T-helper 2 cell treated with Interferon-gamma antibody and Interleukin-4, amounts not matched to agents 100 ng/mL and 5 ng/mL, for 36 hours (primary cell): ENCODE results near the gene ANO2. TPM values are rescaled to one million over a fixed set of nuclear protein-coding genes. Genes with fewer than 3 reads are reported as not detected.

ENCODE experiments used
- intact Hi-C: fragments of 100-400 bp; cut with micrococcal nuclease; formaldehyde crosslinking; loops from one replicate; pipeline ENCODE4 v1.15.1; 2023
- total RNA-seq: library from RNA; stranded (reverse); gene quantifications from 2 replicates; pipeline ENCODE4 v1.2.3, GENCODE V29; 2022

Gene ANO2
- total RNA-seq, 1 donor from 2014 or later: not detected

DNA sequence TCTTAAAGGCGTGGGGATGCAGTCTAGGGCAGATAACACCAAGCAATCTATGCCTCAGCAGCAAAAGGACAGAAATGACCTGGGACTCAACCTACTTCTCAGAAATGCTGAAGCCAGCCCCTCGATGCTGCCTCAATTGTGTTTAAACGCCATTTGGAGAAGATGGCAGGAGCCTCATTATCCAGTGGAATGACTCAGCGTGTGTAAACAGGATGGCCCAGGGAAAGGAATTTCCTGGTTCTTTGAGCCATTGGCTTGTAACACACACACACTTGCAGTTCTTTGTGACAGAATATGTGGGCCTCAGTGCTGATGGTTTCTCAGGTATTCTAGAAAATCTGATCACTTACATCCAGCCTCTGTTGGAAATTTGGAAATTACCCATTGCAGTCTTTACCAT lies 358.9 kb downstream of the ANO2 start:
- intact Hi-C loops: no loop called here

DNA sequence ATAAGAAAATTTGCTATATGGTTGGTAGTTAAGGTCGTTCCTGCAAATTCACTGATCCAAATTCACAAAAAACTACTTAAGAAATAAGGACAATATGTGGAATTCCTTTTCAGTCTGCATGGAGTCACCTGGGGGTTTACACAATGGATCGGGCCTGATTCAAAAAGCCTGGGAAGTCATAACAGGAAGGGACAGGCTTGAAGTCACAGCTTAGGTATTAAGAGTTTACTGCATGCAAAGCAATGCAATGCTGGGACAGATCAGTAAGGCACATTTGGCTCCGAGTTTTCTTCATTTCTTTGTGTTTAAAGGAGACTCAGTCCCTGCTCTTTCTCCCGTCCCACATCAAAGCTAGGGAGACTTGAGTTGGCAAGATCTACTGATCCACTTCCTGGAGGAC lies 359.9 kb downstream of the ANO2 start:
- intact Hi-C loops: no loop called here

DNA sequence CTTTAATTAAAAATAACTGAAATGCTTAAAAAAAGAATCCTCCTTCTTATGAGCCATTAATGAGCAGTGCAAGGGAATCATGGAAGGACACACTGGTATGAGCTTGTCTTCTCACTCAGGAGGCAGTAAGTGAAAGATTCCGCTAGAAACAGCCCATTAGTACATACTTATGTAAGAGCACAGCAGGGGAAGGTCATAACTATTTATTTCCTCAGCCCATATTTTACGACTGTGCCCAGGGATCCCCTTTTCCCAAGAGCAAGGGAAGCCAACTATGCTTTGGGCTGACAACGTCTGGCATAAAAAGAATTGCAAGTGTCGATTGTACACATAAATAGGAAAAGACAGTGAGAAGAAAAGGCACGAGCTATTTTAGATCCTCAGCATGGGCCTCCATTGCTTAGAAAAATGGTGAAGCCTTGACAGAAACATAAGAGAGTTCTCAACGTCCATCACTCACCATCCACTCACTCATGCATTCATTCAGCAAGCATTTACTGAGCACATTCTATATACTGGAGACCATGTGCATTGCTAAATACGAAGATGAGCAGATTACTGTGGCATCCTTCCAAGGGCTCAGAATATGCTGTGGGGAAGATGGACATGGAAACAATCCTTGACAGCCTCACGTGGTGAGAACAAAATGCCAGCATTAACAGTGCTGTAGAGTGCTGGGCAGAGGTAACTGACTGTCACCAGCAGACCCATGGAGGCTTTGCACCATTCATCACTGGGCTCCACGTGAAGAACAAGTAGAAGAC lies 360.5 kb downstream of the ANO2 start:
- intact Hi-C loops: no loop called here

DNA sequence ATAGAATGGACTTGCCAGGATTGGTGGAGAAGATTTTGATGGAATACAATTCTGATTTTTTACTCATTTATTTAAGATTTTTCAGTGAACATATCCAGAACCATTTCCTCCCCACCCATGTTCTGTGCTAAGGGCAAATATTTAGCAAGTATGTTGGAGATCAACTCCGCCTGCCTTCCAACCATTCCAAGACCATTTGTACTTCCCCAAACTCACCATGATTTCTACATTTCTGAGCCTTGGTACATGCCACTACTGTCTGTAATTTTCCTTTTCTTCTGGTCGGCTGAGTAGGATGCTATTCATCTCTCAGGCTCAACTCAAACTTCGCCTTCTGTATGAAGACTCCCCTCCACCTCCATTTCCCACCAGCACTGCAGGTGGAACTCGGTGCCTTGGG lies 362.5 kb downstream of the ANO2 start:
- intact Hi-C loops: no loop called here

DNA sequence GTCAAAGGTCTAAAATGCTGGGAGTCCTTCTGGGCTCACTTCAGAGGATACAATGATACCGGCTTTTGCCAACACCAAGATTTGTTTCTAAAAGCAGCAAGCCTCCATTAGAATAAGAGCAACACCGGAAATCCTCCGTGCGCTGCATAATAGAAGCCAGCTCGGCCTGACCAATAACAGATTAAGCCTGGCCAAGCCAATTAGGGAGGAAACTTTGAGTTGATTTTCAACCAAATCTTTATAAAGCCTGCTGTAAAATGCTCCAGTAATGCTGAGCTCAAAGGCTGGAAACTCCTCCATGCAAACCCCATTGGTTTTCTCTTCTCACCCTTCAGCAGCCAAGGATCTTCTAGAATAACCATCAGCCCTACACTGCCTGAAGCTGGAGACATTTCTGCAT lies 363.0 kb downstream of the ANO2 start:
- intact Hi-C loops: no loop called here

DNA sequence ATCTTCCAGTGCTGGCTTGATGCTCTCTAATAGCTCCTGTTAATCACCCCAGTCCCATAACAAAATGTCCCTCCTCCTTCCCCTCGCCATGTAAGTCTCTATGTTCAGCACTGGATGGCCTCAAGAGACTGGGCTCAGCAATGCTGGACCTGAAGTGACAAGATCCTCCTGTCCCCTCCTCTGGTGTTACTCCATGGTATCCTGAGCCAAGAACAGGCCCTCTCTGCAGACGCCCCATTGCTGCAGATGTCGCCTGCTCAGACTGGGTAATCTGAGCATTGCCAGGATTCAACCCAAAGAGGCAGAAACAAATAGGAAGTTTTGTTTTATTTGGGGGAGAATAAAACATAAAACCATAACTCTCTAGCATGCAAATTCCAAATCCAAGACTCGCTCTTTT lies 363.4 kb downstream of the ANO2 start:
- intact Hi-C loops: no loop called here

DNA sequence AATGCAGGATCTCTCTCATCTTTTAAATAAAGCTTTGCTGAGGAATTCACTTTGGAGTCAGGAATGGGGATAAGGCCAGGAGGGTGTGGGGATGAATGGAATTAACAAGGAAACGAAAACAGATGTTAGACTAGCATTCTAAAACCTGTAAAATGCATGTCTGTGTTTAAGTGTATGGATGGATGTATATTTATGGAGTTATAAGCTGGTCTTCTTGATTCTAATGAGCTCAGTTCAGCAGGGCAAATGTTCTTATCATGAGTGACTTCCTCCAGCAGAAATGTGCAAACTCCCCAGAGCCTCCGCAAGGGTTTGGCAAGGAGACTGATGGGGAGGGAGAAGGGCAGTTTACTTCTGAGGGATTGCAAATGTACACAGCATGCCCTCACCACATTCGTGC lies 364.0 kb downstream of the ANO2 start:
- intact Hi-C loops: no loop called here

DNA sequence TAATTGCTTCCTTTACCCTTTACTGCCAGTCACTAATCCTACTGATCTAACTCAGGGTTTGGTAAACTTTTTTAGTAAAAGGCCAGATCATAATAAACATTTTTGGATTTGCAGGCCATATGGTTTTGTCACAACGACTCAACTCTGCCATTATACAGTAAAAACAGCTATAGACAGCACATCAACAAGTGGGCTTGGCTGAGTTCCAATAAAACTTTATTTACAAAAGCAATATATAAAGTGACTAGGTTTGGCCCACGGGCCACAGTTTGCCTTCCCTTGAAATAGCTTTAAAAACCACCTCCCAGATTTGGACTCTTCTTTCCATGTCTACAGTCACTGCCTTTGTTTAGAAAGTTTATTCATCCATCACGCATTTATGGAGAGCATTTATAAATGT lies 366.3 kb downstream of the ANO2 start:
- intact Hi-C loops: no loop called here

DNA sequence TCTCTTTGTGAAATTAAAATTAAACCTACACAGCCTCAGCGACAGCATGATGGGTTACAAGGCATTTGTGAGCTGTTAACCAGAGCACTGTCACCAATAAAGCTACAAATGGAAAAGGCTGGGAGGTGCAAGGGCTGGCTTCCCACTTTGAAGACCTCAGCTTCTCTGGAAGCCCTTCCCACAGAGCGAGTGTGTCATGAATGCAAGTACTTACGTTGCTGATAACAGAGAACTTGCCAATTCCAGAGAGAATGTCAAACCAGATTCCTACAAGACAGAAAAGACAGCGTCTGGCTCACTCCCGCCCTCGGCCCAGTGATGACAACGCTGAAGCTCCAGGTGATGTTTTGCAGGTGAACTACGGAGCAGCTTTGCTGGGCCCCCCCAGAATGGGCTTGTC lies 367.3 kb downstream of the ANO2 start:
- intact Hi-C loops: no loop called here

DNA sequence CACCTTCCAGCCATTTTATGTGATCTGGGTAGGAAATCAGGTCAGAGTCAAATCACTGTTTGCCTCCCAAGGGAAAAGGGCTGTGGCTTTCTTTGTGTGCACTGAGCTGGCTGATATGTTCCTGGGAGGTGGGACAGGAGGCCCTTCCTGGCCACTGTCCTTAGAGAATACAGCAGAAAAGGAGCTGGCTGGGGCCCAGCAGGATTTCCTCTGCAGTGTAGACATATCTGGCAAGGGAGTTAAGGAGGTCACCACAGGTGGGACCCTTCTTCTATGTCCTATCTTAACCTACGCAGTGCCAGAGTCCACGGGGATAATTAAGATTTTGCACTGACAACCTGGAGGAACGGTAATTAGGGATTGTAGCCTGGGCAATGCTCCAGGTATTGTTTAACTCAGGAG lies 367.8 kb downstream of the ANO2 start:
- intact Hi-C loops: no loop called here

DNA sequence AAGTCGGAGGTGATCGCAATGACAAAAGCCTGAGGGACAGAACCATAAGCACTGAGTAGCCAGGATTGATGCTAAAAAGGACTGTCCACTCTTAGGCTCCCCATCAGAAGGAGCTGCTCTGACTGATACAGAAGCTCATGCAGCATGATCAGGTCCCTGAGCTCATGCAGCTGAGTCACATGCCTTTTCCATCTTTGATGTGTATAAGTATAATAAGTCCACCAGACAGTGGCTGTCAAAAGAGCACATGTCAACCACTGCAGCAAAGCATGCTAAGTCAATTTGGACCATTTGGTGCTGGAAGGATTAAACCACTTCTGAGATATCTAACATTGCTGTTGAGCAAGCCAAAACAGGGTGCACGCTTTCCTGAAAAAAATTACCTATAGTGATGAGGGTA lies 369.1 kb downstream of the ANO2 start:
- intact Hi-C loops: no loop called here

DNA sequence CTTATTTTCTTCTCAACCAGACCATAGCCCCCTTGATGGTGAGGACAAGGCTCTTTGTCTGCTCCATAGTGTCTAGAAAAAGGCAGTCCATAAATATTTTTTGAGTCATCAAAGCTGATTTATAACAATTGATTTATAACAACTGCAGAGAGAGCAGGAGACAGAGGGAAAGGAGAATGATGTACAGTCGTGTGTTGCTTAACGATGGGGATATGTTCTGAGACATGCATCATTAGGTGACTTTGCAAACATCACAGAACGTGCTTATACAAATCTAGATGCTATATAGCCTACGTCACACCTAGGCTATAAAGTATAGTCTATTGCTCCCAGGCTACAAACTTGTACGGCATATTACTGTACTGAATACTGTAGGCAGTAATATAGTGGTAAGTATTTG lies 369.8 kb downstream of the ANO2 start:
- intact Hi-C loops: no loop called here

DNA sequence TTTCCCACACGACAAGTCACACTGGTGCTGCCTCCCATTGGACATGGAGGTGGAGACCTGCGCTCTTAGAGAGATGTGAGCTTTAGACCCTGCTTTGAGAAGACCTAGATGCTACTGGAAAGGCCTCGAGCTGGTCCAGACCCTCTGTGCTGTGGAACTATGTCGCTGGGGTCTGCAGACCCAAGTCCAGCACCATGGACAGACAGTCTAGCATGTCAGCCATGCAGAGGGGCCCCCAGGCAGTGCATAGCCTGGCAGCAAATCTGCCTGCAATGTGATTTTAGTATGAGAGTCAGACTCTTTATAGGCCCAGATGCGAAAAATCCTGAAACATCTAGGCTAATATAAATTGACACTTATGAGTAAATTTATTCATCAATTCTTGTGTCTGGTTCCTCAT lies 371.7 kb downstream of the ANO2 start:
- intact Hi-C loops: no loop called here

DNA sequence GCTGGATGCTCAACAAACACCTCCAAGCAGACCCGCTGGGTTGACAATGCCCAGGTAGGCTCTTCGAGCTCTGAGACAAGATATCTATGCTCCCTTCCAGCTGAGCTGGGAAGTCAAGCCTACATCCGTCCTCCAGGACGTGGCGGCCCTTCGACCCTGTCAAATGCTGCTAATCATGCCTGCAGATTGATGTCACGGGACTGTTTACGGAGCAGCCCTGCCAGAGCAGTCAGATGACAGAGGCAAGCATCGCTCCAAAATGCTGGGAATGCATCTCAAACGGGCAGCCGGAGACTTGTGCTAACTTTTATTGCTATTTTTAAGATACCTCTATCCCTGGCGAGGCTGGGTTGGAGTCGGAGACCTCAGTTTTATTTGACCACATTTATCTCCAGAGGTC lies 373.9 kb downstream of the ANO2 start:
- intact Hi-C loops: no loop called here

DNA sequence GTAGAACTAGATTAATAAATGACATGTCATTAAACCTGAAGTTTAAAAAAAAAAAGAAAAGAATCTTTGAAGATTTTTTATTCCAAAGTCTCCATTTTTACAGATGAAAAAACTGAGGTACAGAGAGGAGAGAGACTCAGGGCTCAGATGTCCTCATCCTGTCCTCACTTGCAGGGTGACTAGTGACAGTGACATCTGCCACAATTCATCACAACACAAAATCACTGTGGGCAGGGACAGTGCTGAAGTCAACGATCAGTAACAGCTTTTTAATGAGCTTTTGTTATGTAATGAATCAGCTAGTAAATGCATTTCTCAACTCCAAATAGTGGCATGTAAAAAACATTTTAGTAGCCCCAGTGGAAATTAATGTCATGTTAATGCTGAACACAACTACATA lies 374.6 kb downstream of the ANO2 start:
- intact Hi-C loops: no loop called here

DNA sequence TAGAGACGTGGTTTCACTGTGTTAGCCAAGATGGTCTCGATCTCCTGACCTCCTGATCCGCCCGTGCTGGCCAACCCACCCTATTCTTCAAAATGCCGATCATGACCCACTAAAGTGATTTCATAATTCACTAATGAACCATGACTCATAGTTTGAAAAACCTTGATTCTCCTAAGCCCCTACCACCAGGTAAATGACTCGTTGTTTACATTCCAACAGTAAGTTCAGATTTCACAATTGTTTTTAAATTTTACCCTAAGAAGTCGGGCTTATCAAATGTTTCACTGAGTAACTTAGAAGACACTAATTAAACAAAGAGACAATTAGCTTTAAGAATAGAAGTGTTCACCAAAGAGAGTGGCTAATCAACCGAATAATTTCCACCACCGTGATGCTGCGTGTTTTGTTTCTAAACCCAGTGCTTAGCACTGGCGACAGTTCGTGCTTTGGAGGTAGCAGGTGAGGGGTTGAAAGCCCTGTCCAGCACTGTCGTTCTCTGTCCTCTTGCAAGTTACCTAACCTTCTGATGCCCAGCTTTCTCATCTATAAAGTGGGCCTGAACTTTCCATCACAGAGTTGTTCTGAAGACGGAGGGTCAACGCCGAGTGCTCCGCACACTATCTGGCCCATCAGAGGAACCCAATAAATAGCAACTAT lies 376.6 kb downstream of the ANO2 start:
- intact Hi-C loops: no loop called here

DNA sequence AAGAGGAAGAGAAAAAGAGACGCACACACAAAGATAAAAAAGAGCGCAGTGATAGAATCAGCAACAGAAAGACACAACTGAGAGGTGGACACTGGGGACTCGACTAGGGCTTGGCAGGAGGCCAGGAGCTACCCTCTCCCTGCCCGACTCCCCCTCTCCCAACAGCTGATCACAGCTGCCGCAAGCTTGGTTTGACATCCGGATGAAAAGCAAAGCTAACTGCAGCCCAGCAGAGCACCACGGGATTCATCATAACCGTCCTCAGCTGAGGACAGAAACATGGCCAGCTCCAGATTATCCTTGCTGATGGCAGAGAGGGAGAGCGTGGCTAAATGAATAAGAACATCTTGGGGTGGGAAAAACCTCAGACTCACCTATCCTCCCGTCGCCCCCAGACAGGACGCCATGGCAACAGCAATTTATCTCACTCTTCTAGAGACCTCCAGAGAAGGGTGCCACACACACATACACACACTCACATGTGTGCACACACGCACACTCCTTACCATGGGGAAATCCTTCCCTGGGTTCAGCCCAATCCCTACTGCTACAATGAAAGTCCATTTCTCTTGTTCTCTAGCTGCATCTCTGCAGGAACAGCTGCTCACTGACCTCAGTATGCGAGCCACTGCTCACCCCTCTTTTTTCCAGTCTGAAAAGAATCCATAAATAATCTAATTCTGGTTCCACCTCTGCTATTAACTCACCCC lies 377.9 kb downstream of the ANO2 start:
- intact Hi-C loops: no loop called here

DNA sequence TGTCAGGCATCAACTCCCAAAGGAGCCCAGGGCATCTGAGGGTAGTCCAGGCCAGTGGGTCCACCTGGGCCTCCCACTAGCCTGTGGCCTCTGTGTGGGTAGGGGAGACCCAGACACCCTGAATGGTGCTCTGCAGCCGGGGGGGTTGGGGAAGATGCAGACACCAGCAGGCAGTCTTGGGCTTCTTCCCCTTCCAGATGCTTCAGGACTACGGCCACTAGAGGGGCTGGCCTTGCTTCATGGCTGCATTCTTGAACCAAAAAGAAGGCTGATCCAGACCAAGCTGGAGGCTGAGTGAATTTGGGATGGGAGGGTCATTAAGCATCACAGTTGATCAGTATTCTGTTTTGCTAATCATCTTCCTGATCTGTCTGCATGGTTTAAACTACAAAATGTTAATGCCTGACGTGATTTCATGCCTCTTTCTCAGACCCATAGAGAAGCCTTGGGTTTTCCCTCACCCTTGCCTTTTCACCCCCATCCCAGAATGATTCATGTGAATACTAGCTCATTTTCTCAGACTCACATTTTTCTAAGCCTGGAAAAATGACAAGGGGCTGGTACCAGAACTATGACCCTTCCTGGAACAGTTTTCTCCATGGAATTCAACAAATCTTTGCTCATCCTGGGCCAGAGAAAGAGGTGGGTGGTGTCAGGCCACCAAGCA lies 379.0 kb downstream of the ANO2 start:
- intact Hi-C loops: no loop called here

DNA sequence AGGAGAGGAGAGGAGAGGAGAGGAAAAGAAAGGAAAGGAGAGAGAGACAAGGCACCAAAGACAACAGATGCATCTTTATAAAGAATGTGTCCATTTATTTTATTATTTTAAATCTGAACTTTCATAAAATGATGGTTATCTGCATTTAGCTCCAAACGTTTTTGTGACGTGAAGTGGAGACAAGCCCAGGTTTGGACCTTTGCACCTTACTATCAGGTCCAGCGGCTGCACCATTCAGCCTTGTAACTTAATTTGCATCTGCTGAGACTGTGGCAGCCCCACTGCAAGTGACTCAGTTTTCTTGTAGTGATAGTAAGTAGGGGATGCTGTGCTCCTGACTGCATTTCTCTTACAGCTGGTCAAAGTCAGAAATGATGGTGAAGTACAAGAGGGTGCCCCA lies 382.5 kb downstream of the ANO2 start:
- intact Hi-C loops: no loop called here

DNA sequence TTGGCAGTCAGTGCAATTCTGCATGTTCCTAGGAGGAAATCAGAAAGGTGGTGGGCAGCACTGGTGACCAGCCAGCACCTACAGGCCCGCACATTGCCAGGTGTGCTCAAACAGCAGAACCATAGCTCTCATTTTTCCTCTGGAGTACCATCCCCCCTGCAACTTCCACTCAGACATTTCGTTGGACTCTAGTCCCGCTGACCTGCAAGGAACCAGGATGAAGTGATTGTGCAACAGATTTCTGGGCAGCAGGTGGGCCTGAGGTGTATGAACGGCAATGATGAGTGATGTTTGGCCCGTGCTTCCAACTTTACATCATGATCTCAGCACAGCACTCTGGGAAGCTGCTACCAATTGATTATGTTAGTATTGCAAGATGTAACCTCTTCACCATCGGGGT lies 383.2 kb downstream of the ANO2 start:
- intact Hi-C loops: no loop called here

DNA sequence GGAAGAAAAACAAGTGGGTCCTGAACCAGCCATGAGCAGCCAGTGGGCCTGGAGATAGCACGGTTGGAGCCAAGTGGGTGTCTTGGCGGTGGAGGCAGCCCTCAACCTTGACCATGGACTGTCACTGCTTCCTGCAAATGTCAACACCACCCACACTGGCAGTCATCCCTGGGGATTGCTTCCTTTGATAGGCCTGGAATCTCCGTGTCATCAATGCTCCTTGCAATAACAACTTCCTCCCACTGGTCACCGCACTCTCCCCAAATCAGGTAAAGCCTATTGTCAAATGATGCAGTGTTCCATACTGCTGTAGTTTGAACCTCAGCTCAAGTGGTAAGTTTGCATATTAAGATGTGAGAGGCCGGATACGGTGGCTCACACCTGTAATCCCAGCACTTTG lies 384.0 kb downstream of the ANO2 start:
- intact Hi-C loops: no loop called here

DNA sequence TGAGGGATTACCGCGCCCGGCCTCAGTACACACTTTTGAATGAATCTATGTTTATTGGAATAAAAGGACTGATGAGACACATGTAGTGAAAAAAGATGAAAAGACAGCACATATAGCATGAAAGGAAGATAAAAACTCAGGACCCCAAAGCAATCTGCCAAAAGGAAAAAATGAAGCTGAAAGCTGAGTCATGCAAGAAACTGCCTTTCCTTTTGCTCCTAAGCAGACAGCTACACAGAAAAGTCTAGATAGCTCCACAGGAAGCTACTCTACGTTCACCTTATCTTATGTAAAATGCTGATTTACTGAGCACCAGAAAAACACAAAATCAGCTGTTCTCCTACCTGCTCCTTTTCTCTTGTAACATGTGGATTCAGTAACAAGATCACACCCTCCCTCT lies 384.8 kb downstream of the ANO2 start:
- intact Hi-C loops: no loop called here
